HEK293 (cell line): ENCODE results near the gene API5.

Experiments
- CTCF ChIA-PET: fragments of 350-600 bp; formaldehyde crosslinking; extraction: SDS; loops from one replicate; lab custom pipeline; 2021; ENCODE audit warnings: antibody characterized with exemption; lab: Yijun Ruan, JAX
- POLR2A ChIA-PET: fragments of 300-600 bp; formaldehyde crosslinking; extraction: SDS; loops from one replicate; lab custom pipeline; 2020; ENCODE audit warnings: antibody characterized with exemption, inconsistent platforms; lab: Yijun Ruan, JAX
- H3K27ac ChIP-seq: fragments of 200-500 bp; sonication (Bioruptor generic); 2 replicates; pipeline ENCODE4 v1.5.1; 2014; ENCODE audit warnings: low read depth, low read length, control low read depth, inconsistent platforms; ENCODE audit errors: extremely low read depth
- H3K36me3 ChIP-seq, 2 experiments: fragments of 200-500 bp in 1 of 2; sonication (Bioruptor generic) in 1 of 2; 1 replicate in 1 of 2; 2 replicates in 1 of 2; pipeline ENCODE4 v1.5.1; 2014 to 2017; ENCODE audit warnings: inconsistent platforms in 2 of 2, low read length in 2 of 2; ENCODE audit not compliant: control insufficient read depth in 2 of 2, insufficient read depth in 1 of 2
- H3K4me1 ChIP-seq: fragments of 200-500 bp; sonication (Bioruptor generic); 2 replicates; pipeline ENCODE4 v1.5.1; 2014; ENCODE audit warnings: mild to moderate bottlenecking, low read length, inconsistent platforms; ENCODE audit not compliant: control insufficient read depth, insufficient read depth
- H3K4me3 ChIP-seq: 2 replicates; pipeline ENCODE4 v1.5.1; 2011; ENCODE audit warnings: low read depth, mild to moderate bottlenecking, control low read depth, low read length, moderate library complexity
- H3K9me3 ChIP-seq: fragments of 200-500 bp; sonication (Bioruptor generic); 2 replicates; pipeline ENCODE4 v1.5.1; 2014; ENCODE audit warnings: low read depth, low read length, inconsistent platforms; ENCODE audit not compliant: control insufficient read depth, insufficient read depth
- BCL11B ChIP-seq: fragments of 450-650 bp; formaldehyde crosslinking; IDR thresholded peaks from 2 replicates; pipeline ENCODE4 v1.5.1; 2016; ENCODE audit warnings: low read depth, missing biosample characterization, missing genetic modification characterization
- BCL6B ChIP-seq: fragments of 450-650 bp; formaldehyde crosslinking; IDR thresholded peaks from 2 replicates; pipeline ENCODE4 v1.5.1; 2017; ENCODE audit warnings: missing biosample characterization, missing genetic modification characterization
- GLI4 ChIP-seq: fragments of 450-650 bp; formaldehyde crosslinking; IDR thresholded peaks from 2 replicates; pipeline ENCODE4 v1.5.1; 2016; ENCODE audit warnings: missing biosample characterization, missing genetic modification characterization
- KLF9 ChIP-seq: fragments of 450-650 bp; formaldehyde crosslinking; IDR thresholded peaks from 2 replicates; pipeline ENCODE4 v1.5.1; 2016; ENCODE audit warnings: missing biosample characterization, missing genetic modification characterization, low read depth
- MYNN ChIP-seq: fragments of 450-650 bp; formaldehyde crosslinking; IDR thresholded peaks from 2 replicates; pipeline ENCODE4 v1.5.1; 2016; ENCODE audit warnings: missing biosample characterization, missing genetic modification characterization, borderline replicate concordance
- OVOL3 ChIP-seq: fragments of 450-650 bp; formaldehyde crosslinking; IDR thresholded peaks from 2 replicates; pipeline ENCODE4 v1.5.1; 2016; ENCODE audit warnings: missing biosample characterization, missing genetic modification characterization
- PATZ1 ChIP-seq: fragments of 450-650 bp; formaldehyde crosslinking; IDR thresholded peaks from 2 replicates; pipeline ENCODE4 v1.5.1; 2016; ENCODE audit warnings: missing biosample characterization, missing genetic modification characterization
- PRDM6 ChIP-seq: fragments of 450-650 bp; formaldehyde crosslinking; IDR thresholded peaks from 2 replicates; pipeline ENCODE4 v1.5.1; 2017; ENCODE audit warnings: missing biosample characterization, missing genetic modification characterization
- TRIM28 ChIP-seq: IDR thresholded peaks from 2 replicates; pipeline ENCODE4 v1.6.1; 2011; ENCODE audit warnings: low read length, control low read depth, borderline replicate concordance
- ZBTB44 ChIP-seq: fragments of 450-650 bp; IDR thresholded peaks from 2 replicates; pipeline ENCODE4 v1.5.1; 2018; ENCODE audit warnings: missing biosample characterization, mild to moderate bottlenecking, missing genetic modification characterization
- ZBTB48 ChIP-seq: fragments of 450-650 bp; formaldehyde crosslinking; IDR thresholded peaks from 2 replicates; pipeline ENCODE4 v1.5.1; 2016; ENCODE audit warnings: missing biosample characterization, missing genetic modification characterization
- ZFP37 ChIP-seq: fragments of 450-650 bp; formaldehyde crosslinking; IDR thresholded peaks from 2 replicates; pipeline ENCODE4 v1.5.1; 2016; ENCODE audit warnings: missing biosample characterization, missing genetic modification characterization
- ZNF398 ChIP-seq: fragments of 450-650 bp; formaldehyde crosslinking; IDR thresholded peaks from 2 replicates; pipeline ENCODE4 v1.5.1; 2017; ENCODE audit warnings: missing biosample characterization, missing genetic modification characterization
- ZNF513 ChIP-seq: fragments of 450-650 bp; IDR thresholded peaks from 2 replicates; pipeline ENCODE4 v1.5.1; 2018; ENCODE audit warnings: missing biosample characterization, missing genetic modification characterization
- ZNF521 ChIP-seq: fragments of 450-650 bp; formaldehyde crosslinking; IDR thresholded peaks from 2 replicates; pipeline ENCODE4 v1.5.1; 2017; ENCODE audit warnings: missing biosample characterization, mild to moderate bottlenecking, missing genetic modification characterization
- ZNF548 ChIP-seq: fragments of 450-650 bp; formaldehyde crosslinking; IDR thresholded peaks from 2 replicates; pipeline ENCODE4 v1.5.1; 2016; ENCODE audit warnings: missing biosample characterization, missing genetic modification characterization
- ZNF623 ChIP-seq: fragments of 450-650 bp; formaldehyde crosslinking; IDR thresholded peaks from 2 replicates; pipeline ENCODE4 v1.5.1; 2016; ENCODE audit warnings: missing biosample characterization, missing genetic modification characterization
- ZNF76 ChIP-seq: fragments of 450-650 bp; formaldehyde crosslinking; IDR thresholded peaks from 2 replicates; pipeline ENCODE4; 2016; ENCODE audit warnings: low read depth, missing biosample characterization, missing genetic modification characterization, borderline replicate concordance
- ZNF785 ChIP-seq: fragments of 450-650 bp; formaldehyde crosslinking; IDR thresholded peaks from 2 replicates; pipeline ENCODE4 v1.5.1; 2016; ENCODE audit warnings: missing biosample characterization, missing genetic modification characterization
- ZNF837 ChIP-seq: fragments of 450-650 bp; formaldehyde crosslinking; IDR thresholded peaks from 2 replicates; pipeline ENCODE4 v1.5.1; 2016; ENCODE audit warnings: missing biosample characterization, missing genetic modification characterization

API5 gene

GRCh38 chr11:43366677-43367076 is 54.9 kb downstream of the API5 start:
- Histone ChIP-seq H3K4me3 (no peak overlapping the region), H3K36me3 (peaks cover 4 to 15% of the 10 kb centered on the region in 2 experiments; a peak in 2 of 3 replicates), H3K9me3 (no peaks in the 10 kb centered on the region), H3K27ac (no peak overlapping the region), H3K4me1 (no peaks in the 10 kb centered on the region)
- ChIA-PET POLR2A (interaction anchor here (2.4 kb wide), 1 partner anchor 8 kb away, joined by 10 read pairs; the partner anchor contains the start of gene TTC17), CTCF (no interaction called here)
- TF ChIP-seq ZNF623, result peak; percentile 49
- no peak for TF ChIP-seq ZBTB44 (tag by site-specific recombination)

GRCh38 chr11:43367382-43368178 is 55.8 kb downstream of the API5 start:
- no peak overlapping the region for H3K27ac ChIP-seq
- TF ChIP-seq OVOL3 (tag by site-specific recombination) (no peak), BCL11B (tag by site-specific recombination) (no peak), PRDM6 (tag by site-specific recombination) (no peak), TRIM28 (no peak), GLI4 (no peak), ZFP37 (tag by site-specific recombination) (no peak), KLF9 (no peak), ZBTB48 (tag by site-specific recombination) (no peak), ZNF513 (no peak), BCL6B (tag by site-specific recombination) (no peak), ZNF76 (tag by site-specific recombination) (no peak)
- no peak overlapping the region for H3K4me3 ChIP-seq
- H3K9me3 ChIP-seq, result no peaks in the 10 kb centered on the region
- H3K4me1 ChIP-seq, result no peaks in the 10 kb centered on the region
- peaks cover 4 to 16% of the 10 kb centered on the region in 2 experiments; a peak in 2 of 3 replicates for H3K36me3 ChIP-seq
- CTCF ChIA-PET, result no interaction called here
- POLR2A ChIA-PET, result interaction anchor here (2.4 kb wide), 1 partner anchor 9 kb away, joined by 10 read pairs; the partner anchor contains the start of gene TTC17

- H3K4me3 ChIP-seq, result no peak overlapping the region
- ChIA-PET POLR2A (no interaction called here), CTCF (no interaction called here)
- no peaks in the 10 kb centered on the region for H3K4me1 ChIP-seq
- no peak overlapping the region for H3K27ac ChIP-seq
- peaks cover 0 to 8% of the 10 kb centered on the region in 2 experiments; a peak in 2 of 3 replicates for H3K36me3 ChIP-seq
- no peaks in the 10 kb centered on the region for H3K9me3 ChIP-seq
- TF ChIP-seq ZNF548 (tag by site-specific recombination) (no peak), MYNN (tag by site-specific recombination) (no peak), ZNF785 (tag by site-specific recombination) (no peak), ZNF398 (tag by site-specific recombination) (no peak), ZNF521 (no peak), PATZ1 (tag by site-specific recombination) (no peak), ZNF837 (no peak)
These were observed 64.3 kb downstream of the API5 start for GRCh38 chr11:43376065-43376464.
